8988T (cell line): ENCODE data around the gene GLRX3.

ENCODE experiments used
- DNase-seq: peaks from one replicate; pipeline ENCODE4 v3.0.0; 2011

GLRX3 gene

GRCh38 chr10:130213286-130214080 lies 77.3 kb downstream of the GLRX3 start:
- DNase-seq, result no peak

- DNase-seq, result no peak
These were observed 78.2 kb downstream of the GLRX3 start for GRCh38 chr10:130214431-130214830.

- DNase-seq, result no peak
These were observed 79.2 kb downstream of the GLRX3 start for GRCh38 chr10:130215151-130215930.

- DNase-seq, result no peak
These were observed 79.7 kb downstream of the GLRX3 start for GRCh38 chr10:130215931-130216231.

- no peak for DNase-seq
These were observed 82.0 kb downstream of the GLRX3 start for GRCh38 chr10:130218181-130218641.

GRCh38 chr10:130218936-130219335 lies 82.7 kb downstream of the GLRX3 start:
- DNase-seq, result no peak

GRCh38 chr10:130220251-130221185 lies 84.3 kb downstream of the GLRX3 start:
- DNase-seq, result no peak

GRCh38 chr10:130221456-130222375 lies 85.5 kb downstream of the GLRX3 start:
- no peak for DNase-seq

- no peak for DNase-seq
These were observed 86.2 kb downstream of the GLRX3 start for GRCh38 chr10:130222381-130222780.

GRCh38 chr10:130224228-130224627 lies 88.0 kb downstream of the GLRX3 start:
- DNase-seq, result no peak

GRCh38 chr10:130226012-130226411 lies 89.8 kb downstream of the GLRX3 start:
- DNase-seq, result no peak

GRCh38 chr10:130227883-130228282 lies 91.7 kb downstream of the GLRX3 start:
- no peak for DNase-seq
